ENCODE measurements around the gene AGPAT2.

The AGPAT2 gene

GRCh38 chr9:136679431-136679941 is 7.8 kb downstream of the AGPAT2 start:
- TF ChIP-seq CTCF (IDR thresholded peaks at IDR 0.05; ENCODE audit: low read depth, low read length) (no peak), EZH2phosphoT487 (IDR thresholded peaks at IDR 0.05; ENCODE audit: low read depth) (no peak)
- Histone ChIP-seq H3K9ac (ENCODE audit: low read length) (no peak overlapping the region), H3K27ac (ENCODE audit: low read length) (no peak overlapping the region), H3K4me1 (ENCODE audit: low read length) (no peaks in the 10 kb centered on the region), H3K27me3 (ENCODE audit: low read depth, low read length) (no peaks in the 10 kb centered on the region), H3K9me3 (ENCODE audit: insufficient read depth, low read length) (no peaks in the 10 kb centered on the region), H2AFZ (ENCODE audit: low read depth, low read length) (no peak overlapping the region), H4K20me1 (ENCODE audit: insufficient read depth, low read length) (peaks cover 24% of the 10 kb centered on the region), H3K4me3 (ENCODE audit: low read length) (no peak overlapping the region), H3K4me2 (ENCODE audit: low read length) (no peak overlapping the region), H3K79me2 (ENCODE audit: low read length) (no peaks in the 10 kb centered on the region), H3K36me3 (replicated peaks; ENCODE audit: low read depth, low read length) (no peaks in the 10 kb centered on the region)

GRCh38 chr9:136678624-136679023 is 8.6 kb downstream of the AGPAT2 start:
- H3K36me3 ChIP-seq (replicated peaks; ENCODE audit: low read depth, low read length) = no peaks in the 10 kb centered on the region
- H3K9ac ChIP-seq (ENCODE audit: low read length) = no peak overlapping the region
- H3K4me1 ChIP-seq (ENCODE audit: low read length) = no peaks in the 10 kb centered on the region
- no peaks in the 10 kb centered on the region for H3K27me3 ChIP-seq (ENCODE audit: low read depth, low read length)
- no peaks in the 10 kb centered on the region for H3K79me2 ChIP-seq (ENCODE audit: low read length)
- H3K4me3 ChIP-seq (ENCODE audit: low read length) = no peak overlapping the region
- H3K27ac ChIP-seq (ENCODE audit: low read length) = no peak overlapping the region
- peaks cover 20% of the 10 kb centered on the region for H4K20me1 ChIP-seq (ENCODE audit: insufficient read depth, low read length)
- TF ChIP-seq EZH2phosphoT487 (IDR thresholded peaks at IDR 0.05; ENCODE audit: low read depth) = no peak
- no peak for TF ChIP-seq CTCF (IDR thresholded peaks at IDR 0.05; ENCODE audit: low read depth, low read length)
- no peak overlapping the region for H2AFZ ChIP-seq (ENCODE audit: low read depth, low read length)
- H3K4me2 ChIP-seq (ENCODE audit: low read length) = no peak overlapping the region
- H3K9me3 ChIP-seq (ENCODE audit: insufficient read depth, low read length) = no peaks in the 10 kb centered on the region

DNA sequence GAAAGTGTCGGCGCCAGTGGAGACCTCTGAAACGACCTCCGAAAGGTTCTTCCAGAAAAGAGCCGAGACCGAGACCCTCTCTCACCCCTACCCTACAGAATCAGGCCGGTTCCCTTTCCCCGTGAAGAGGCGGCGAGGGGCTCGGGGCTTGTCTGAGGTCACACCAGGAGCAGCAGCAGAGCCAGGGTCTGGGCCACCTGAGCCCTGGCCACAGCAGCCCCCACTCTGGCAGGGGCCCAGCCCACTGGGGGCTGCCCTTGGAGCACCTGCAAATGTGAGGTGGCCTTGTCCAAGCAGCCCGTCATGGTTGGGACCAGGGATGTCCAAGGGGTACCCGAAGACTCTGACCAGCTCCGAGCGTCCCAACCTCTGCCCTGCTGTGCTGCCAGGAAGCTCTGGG is 9.2 kb downstream of the AGPAT2 start:
- no peaks in the 10 kb centered on the region for H3K27me3 ChIP-seq (ENCODE audit: low read depth, low read length)
- TF ChIP-seq CTCF (IDR thresholded peaks at IDR 0.05; ENCODE audit: low read depth, low read length) = no peak
- TF ChIP-seq EZH2phosphoT487 (IDR thresholded peaks at IDR 0.05; ENCODE audit: low read depth) = no peak
- H4K20me1 ChIP-seq (ENCODE audit: insufficient read depth, low read length) = peaks cover 16% of the 10 kb centered on the region
- no peak overlapping the region for H3K27ac ChIP-seq (ENCODE audit: low read length)
- no peak overlapping the region for H3K4me3 ChIP-seq (ENCODE audit: low read length)
- H3K9me3 ChIP-seq (ENCODE audit: insufficient read depth, low read length) = no peaks in the 10 kb centered on the region
- H3K9ac ChIP-seq (ENCODE audit: low read length) = no peak overlapping the region
- no peak overlapping the region for H2AFZ ChIP-seq (ENCODE audit: low read depth, low read length)
- H3K79me2 ChIP-seq (ENCODE audit: low read length) = no peaks in the 10 kb centered on the region
- no peak overlapping the region for H3K4me2 ChIP-seq (ENCODE audit: low read length)
- no peaks in the 10 kb centered on the region for H3K4me1 ChIP-seq (ENCODE audit: low read length)
- no peaks in the 10 kb centered on the region for H3K36me3 ChIP-seq (replicated peaks; ENCODE audit: low read depth, low read length)

- Histone ChIP-seq H3K27me3 (ENCODE audit: low read depth, low read length) (no peaks in the 10 kb centered on the region), H3K36me3 (replicated peaks; ENCODE audit: low read depth, low read length) (no peaks in the 10 kb centered on the region), H4K20me1 (ENCODE audit: insufficient read depth, low read length) (peaks cover 13% of the 10 kb centered on the region), H2AFZ (ENCODE audit: low read depth, low read length) (no peak overlapping the region), H3K4me3 (ENCODE audit: low read length) (no peak overlapping the region), H3K9me3 (ENCODE audit: insufficient read depth, low read length) (no peaks in the 10 kb centered on the region), H3K27ac (ENCODE audit: low read length) (no peak overlapping the region), H3K79me2 (ENCODE audit: low read length) (no peaks in the 10 kb centered on the region), H3K4me1 (ENCODE audit: low read length) (no peaks in the 10 kb centered on the region), H3K9ac (ENCODE audit: low read length) (no peak overlapping the region), H3K4me2 (ENCODE audit: low read length) (no peak overlapping the region)
- TF ChIP-seq CTCF (IDR thresholded peaks at IDR 0.05; ENCODE audit: low read depth, low read length) (no peak), EZH2phosphoT487 (IDR thresholded peaks at IDR 0.05; ENCODE audit: low read depth) (no peak)
Measured at GRCh38 chr9:136676920-136677686, 10.2 kb downstream of the AGPAT2 start.
